GM19043 (cell line): ENCODE results near the gene AGAP2.

Experiments
- ATAC-seq: cut with Tn5 transposase; IDR thresholded peaks from one replicate; pipeline ENCODE4 v1.9.1; 2021; ENCODE audit warnings: low read depth; ENCODE audit not compliant: unreplicated experiment

AGAP2 gene

GRCh38 chr12:57739387-57739786, 845 bp upstream of the AGAP2 start:
- ATAC-seq = no peak

- no peak for ATAC-seq
These were observed 778 bp downstream of the AGAP2 start for GRCh38 chr12:57737467-57738460.

- ATAC-seq = no peak
These were observed 1.6 kb downstream of the AGAP2 start for GRCh38 chr12:57736741-57737466.

- no peak for ATAC-seq
These were observed 2.4 kb downstream of the AGAP2 start for GRCh38 chr12:57735952-57736740.

- no peak for ATAC-seq
These were observed 3.2 kb downstream of the AGAP2 start for GRCh38 chr12:57735198-57735855.

GRCh38 chr12:57734591-57734990, 4.0 kb downstream of the AGAP2 start:
- ATAC-seq = no peak

GRCh38 chr12:57733928-57734327, 4.6 kb downstream of the AGAP2 start:
- no peak for ATAC-seq

- no peak for ATAC-seq
These were observed 5.6 kb downstream of the AGAP2 start for GRCh38 chr12:57732726-57733593.

GRCh38 chr12:57732270-57732669, 6.3 kb downstream of the AGAP2 start:
- ATAC-seq = no peak

- no peak for ATAC-seq
These were observed 7.0 kb downstream of the AGAP2 start for GRCh38 chr12:57731411-57732080.

GRCh38 chr12:57730336-57731067, 8.0 kb downstream of the AGAP2 start:
- ATAC-seq = no peak

GRCh38 chr12:57729321-57729844, 9.2 kb downstream of the AGAP2 start:
- ATAC-seq = no peak

- ATAC-seq = no peak
These were observed 10.7 kb downstream of the AGAP2 start for GRCh38 chr12:57727758-57728395.

GRCh38 chr12:57726884-57727757, 11.4 kb downstream of the AGAP2 start:
- no peak for ATAC-seq

- no peak for ATAC-seq
These were observed 12.2 kb downstream of the AGAP2 start for GRCh38 chr12:57726151-57726883.

GRCh38 chr12:57725851-57726150, 12.7 kb downstream of the AGAP2 start:
- no peak for ATAC-seq
